HFFc6 (cell line): Measurements from ENCODE around the gene ACVRL1. TPM values are rescaled to one million over a fixed set of nuclear protein-coding genes. Genes with fewer than 3 reads are reported as not detected.

Experiments used
- DNase-seq: peaks from one replicate; pipeline ENCODE4 v3.0.0-alpha.2; 2018
- H3K27ac Mint-ChIP-seq: 2 replicates; pipeline ENCODE4 v1.8.0; 2020; ENCODE audit warnings: mild to moderate bottlenecking, mixed read lengths
- H3K27me3 Mint-ChIP-seq: 2 replicates; pipeline ENCODE4 v1.8.0; 2021; ENCODE audit warnings: mild to moderate bottlenecking, moderate library complexity, mixed read lengths; ENCODE audit not compliant: insufficient read depth
- H3K36me3 Mint-ChIP-seq: 2 replicates; pipeline ENCODE4 v1.8.0; 2021; ENCODE audit warnings: low read depth, mixed read lengths
- H3K4me1 Mint-ChIP-seq: 2 replicates; pipeline ENCODE4 v1.8.0; 2020; ENCODE audit warnings: low read depth, mixed read lengths
- H3K4me3 Mint-ChIP-seq: 2 replicates; pipeline ENCODE4 v1.8.0; 2020; ENCODE audit warnings: mild to moderate bottlenecking, moderate library complexity, mixed read lengths
- H3K9me3 Mint-ChIP-seq: 2 replicates; pipeline ENCODE4 v1.8.0; 2020; ENCODE audit warnings: mild to moderate bottlenecking, mixed read lengths
- CTCF ChIP-seq: fragments of 200-600 bp; sonication (generic); IDR thresholded peaks from 2 replicates; pipeline ENCODE4 v1.5.0; 2021; ENCODE audit warnings: antibody characterized with exemption, mild to moderate bottlenecking
- total RNA-seq, 6 experiments: library from RNA; stranded (reverse); fragmentation: NEBNext Ultra II Directional; extraction: Animal tissue kit (Norgen Biotek cat#: 25700); gene quantifications; 2 replicates in 1 of 6; 3 replicates in 5 of 6; pipeline ENCODE4 v1.2.3, GENCODE V29; 2021

ACVRL1 gene
- total RNA-seq, 6 experiments from 2014 or later: 5.4 to 13.5 (median 10.0) TPM

- no peak overlapping the region for H3K27ac Mint-ChIP-seq
- no peaks in the 10 kb centered on the region; the same call in 1 of the 2 replicates for H3K27me3 Mint-ChIP-seq
- peaks cover 19% of the 10 kb centered on the region for H3K4me1 Mint-ChIP-seq
- no peak for TF ChIP-seq CTCF
- H3K9me3 Mint-ChIP-seq: no peaks in the 10 kb centered on the region
- H3K4me3 Mint-ChIP-seq: no peak overlapping the region
- no peak for DNase-seq
- peaks cover 10% of the 10 kb centered on the region; the same call in 1 of the 2 replicates for H3K36me3 Mint-ChIP-seq
Observed at GRCh38 chr12:51959921-51960320, 52.6 kb downstream of the ACVRL1 start.

- Mint-ChIP-seq H3K27ac (no peak overlapping the region), H3K4me1 (peaks cover 13% of the 10 kb centered on the region), H3K27me3 (no peaks in the 10 kb centered on the region; the same call in 1 of the 2 replicates), H3K4me3 (no peak overlapping the region), H3K36me3 (peaks cover 15% of the 10 kb centered on the region), H3K9me3 (no peaks in the 10 kb centered on the region)
- no peak for DNase-seq
- TF ChIP-seq CTCF: no peak
Observed at GRCh38 chr12:51960488-51960887, 53.2 kb downstream of the ACVRL1 start.

- no peak overlapping the region for H3K4me3 Mint-ChIP-seq
- no peak for TF ChIP-seq CTCF
- no peak overlapping the region for H3K27ac Mint-ChIP-seq
- H3K4me1 Mint-ChIP-seq: peaks cover 9% of the 10 kb centered on the region
- H3K9me3 Mint-ChIP-seq: peaks cover 4% of the 10 kb centered on the region; the same call in 1 of the 2 replicates
- H3K36me3 Mint-ChIP-seq: peaks cover 19% of the 10 kb centered on the region
- no peaks in the 10 kb centered on the region; the same call in 1 of the 2 replicates for H3K27me3 Mint-ChIP-seq
- no peak for DNase-seq
Observed at GRCh38 chr12:51960890-51961289, 53.6 kb downstream of the ACVRL1 start.

GRCh38 chr12:51961834-51962233 is 54.5 kb downstream of the ACVRL1 start:
- Mint-ChIP-seq H3K4me1 (peaks cover 6% of the 10 kb centered on the region), H3K36me3 (peaks cover 22% of the 10 kb centered on the region), H3K9me3 (peaks cover 4% of the 10 kb centered on the region; the same call in 1 of the 2 replicates), H3K27me3 (no peaks in the 10 kb centered on the region; the same call in 1 of the 2 replicates), H3K4me3 (no peak overlapping the region), H3K27ac (no peak overlapping the region)
- DNase-seq: no peak
- no peak for TF ChIP-seq CTCF

- H3K4me1 Mint-ChIP-seq: peaks cover 6% of the 10 kb centered on the region
Observed at GRCh38 chr12:51962737-51963136, 55.4 kb downstream of the ACVRL1 start.

More at GRCh38 chr12:51962737-51963136, 55.4 kb downstream of the ACVRL1 start:
- Mint-ChIP-seq H3K27ac (no peak overlapping the region), H3K36me3 (peaks cover 22% of the 10 kb centered on the region), H3K4me3 (no peak overlapping the region), H3K9me3 (peaks cover 4% of the 10 kb centered on the region; the same call in 1 of the 2 replicates), H3K27me3 (no peaks in the 10 kb centered on the region; the same call in 1 of the 2 replicates)
- TF ChIP-seq CTCF: no peak
- DNase-seq: no peak
